Activated T-helper 17 cell treated with anti-CD3 and anti-CD28 coated beads, Interleukin-2, amount 50 U/mL, for 72 hours (primary cell): ENCODE measurements around the gene ST8SIA3. TPM values are rescaled to one million over a fixed set of nuclear protein-coding genes. Genes with fewer than 3 reads are reported as not detected.
"Not testable (repeated sequence)": the region's sequence is repeated elsewhere in the genome, so short reads cannot be mapped to it uniquely, and the experiment has no call there.

Experiments used
- ATAC-seq: fragments of 150-1000 bp; cut with Tn5 transposase; replicated peaks from 2 replicates; pipeline ENCODE4 v1.10.0; 2021; ENCODE audit warnings: mild to moderate bottlenecking, moderate library complexity
- H3K27ac Mint-ChIP-seq: one replicate; pipeline ENCODE4 v1.8.0; 2022; ENCODE audit warnings: mixed read lengths
- H3K27me3 Mint-ChIP-seq: one replicate; pipeline ENCODE4 v1.8.0; 2022; ENCODE audit warnings: mixed read lengths
- H3K36me3 Mint-ChIP-seq: one replicate; pipeline ENCODE4 v1.8.0; 2022; ENCODE audit warnings: low read depth, mild to moderate bottlenecking, mixed read lengths
- H3K4me1 Mint-ChIP-seq: one replicate; pipeline ENCODE4 v1.8.0; 2022; ENCODE audit warnings: mixed read lengths
- H3K4me3 Mint-ChIP-seq: one replicate; pipeline ENCODE4 v1.8.0; 2022; ENCODE audit warnings: mild to moderate bottlenecking, mixed read lengths
- H3K9me3 Mint-ChIP-seq: one replicate; pipeline ENCODE4 v1.8.0; 2022; ENCODE audit warnings: mixed read lengths
- total RNA-seq, 2 donors: library from RNA; stranded (reverse); gene quantifications; one replicate each; pipeline ENCODE4 v1.2.3, GENCODE V29; 2022

The ST8SIA3 gene
- total RNA-seq, 2 donors from 2014 or later: not detected

- H3K4me3 Mint-ChIP-seq: no peak overlapping the region
Measured at GRCh38 chr18:57346876-57347275, 5.5 kb upstream of the ST8SIA3 start.

GRCh38 chr18:57347784-57348183, 4.6 kb upstream of the ST8SIA3 start:
- peaks cover 27% of the 10 kb centered on the region for H3K27me3 Mint-ChIP-seq
- no peaks in the 10 kb centered on the region for H3K4me1 Mint-ChIP-seq
- no peaks in the 10 kb centered on the region for H3K9me3 Mint-ChIP-seq
- H3K27ac Mint-ChIP-seq: no peak overlapping the region
- no peak overlapping the region for H3K4me3 Mint-ChIP-seq
- H3K36me3 Mint-ChIP-seq: no peaks in the 10 kb centered on the region
- ATAC-seq: no peak

More at GRCh38 chr18:57346876-57347275, 5.5 kb upstream of the ST8SIA3 start:
- no peak for ATAC-seq
- H3K27me3 Mint-ChIP-seq: peaks cover 25% of the 10 kb centered on the region
- no peaks in the 10 kb centered on the region for H3K4me1 Mint-ChIP-seq
- no peaks in the 10 kb centered on the region for H3K36me3 Mint-ChIP-seq
- no peak overlapping the region for H3K27ac Mint-ChIP-seq
- H3K9me3 Mint-ChIP-seq: no peaks in the 10 kb centered on the region

GRCh38 chr18:57352761-57353136, 392 bp downstream of the ST8SIA3 start:
- Mint-ChIP-seq H3K36me3 (peaks cover 5% of the 10 kb centered on the region), H3K9me3 (peaks cover 4% of the 10 kb centered on the region), H3K27me3 (peaks cover 47% of the 10 kb centered on the region), H3K27ac (no peak overlapping the region), H3K4me1 (no peaks in the 10 kb centered on the region), H3K4me3 (no peak overlapping the region)
- ATAC-seq: no peak

- H3K27ac Mint-ChIP-seq: no peak overlapping the region
- H3K36me3 Mint-ChIP-seq: peaks cover 5% of the 10 kb centered on the region
- H3K9me3 Mint-ChIP-seq: peaks cover 4% of the 10 kb centered on the region
- H3K4me1 Mint-ChIP-seq: no peaks in the 10 kb centered on the region
- no peak for ATAC-seq
- H3K27me3 Mint-ChIP-seq: peaks cover 49% of the 10 kb centered on the region
- no peak overlapping the region for H3K4me3 Mint-ChIP-seq
Measured at GRCh38 chr18:57353137-57353939, 981 bp downstream of the ST8SIA3 start.

- Mint-ChIP-seq H3K4me1 (no peaks in the 10 kb centered on the region), H3K4me3 (no peak overlapping the region), H3K27ac (no peak overlapping the region), H3K9me3 (peaks cover 4% of the 10 kb centered on the region), H3K36me3 (peaks cover 5% of the 10 kb centered on the region), H3K27me3 (peaks cover 53% of the 10 kb centered on the region)
- ATAC-seq: no peak
Measured at GRCh38 chr18:57353940-57354461, 1.6 kb downstream of the ST8SIA3 start.

GRCh38 chr18:57359433-57359832, 7.1 kb downstream of the ST8SIA3 start:
- no peak for ATAC-seq
- Mint-ChIP-seq H3K36me3 (no peaks in the 10 kb centered on the region), H3K4me3 (no peak overlapping the region), H3K27me3 (peaks cover 34% of the 10 kb centered on the region), H3K27ac (no peak overlapping the region), H3K9me3 (peaks cover 8% of the 10 kb centered on the region), H3K4me1 (no peaks in the 10 kb centered on the region)

- Mint-ChIP-seq H3K27ac (no peak overlapping the region), H3K36me3 (no peaks in the 10 kb centered on the region), H3K27me3 (peaks cover 15% of the 10 kb centered on the region), H3K9me3 (peaks cover 4% of the 10 kb centered on the region), H3K4me1 (no peaks in the 10 kb centered on the region), H3K4me3 (no peak overlapping the region)
- no peak for ATAC-seq
Measured at GRCh38 chr18:57362714-57363113, 10.4 kb downstream of the ST8SIA3 start.

- Mint-ChIP-seq H3K27me3 (peaks cover 13% of the 10 kb centered on the region), H3K4me3 (no peak overlapping the region), H3K4me1 (no peaks in the 10 kb centered on the region), H3K27ac (no peak overlapping the region), H3K36me3 (no peaks in the 10 kb centered on the region), H3K9me3 (peaks cover 4% of the 10 kb centered on the region)
- ATAC-seq: no peak
Measured at GRCh38 chr18:57364460-57364859, 12.1 kb downstream of the ST8SIA3 start.

- Mint-ChIP-seq H3K27me3 (peaks cover 8% of the 10 kb centered on the region), H3K4me3 (no peak overlapping the region), H3K9me3 (no peaks in the 10 kb centered on the region), H3K4me1 (no peaks in the 10 kb centered on the region), H3K27ac (no peak overlapping the region), H3K36me3 (no peaks in the 10 kb centered on the region)
- no peak for ATAC-seq
Measured at GRCh38 chr18:57366528-57367081, 14.2 kb downstream of the ST8SIA3 start.

- Mint-ChIP-seq H3K27ac (no peak overlapping the region), H3K4me1 (no peaks in the 10 kb centered on the region), H3K36me3 (no peaks in the 10 kb centered on the region), H3K27me3 (peaks cover 12% of the 10 kb centered on the region), H3K9me3 (peaks cover 4% of the 10 kb centered on the region), H3K4me3 (no peak overlapping the region)
- no peak for ATAC-seq
Measured at GRCh38 chr18:57372444-57372843, 20.1 kb downstream of the ST8SIA3 start.

- peaks cover 10% of the 10 kb centered on the region for H3K27me3 Mint-ChIP-seq
- ATAC-seq: no peak
- H3K36me3 Mint-ChIP-seq: no peaks in the 10 kb centered on the region
- peaks cover 4% of the 10 kb centered on the region for H3K9me3 Mint-ChIP-seq
- no peaks in the 10 kb centered on the region for H3K4me1 Mint-ChIP-seq
- H3K27ac Mint-ChIP-seq: no peak overlapping the region
- H3K4me3 Mint-ChIP-seq: no peak overlapping the region
Measured at GRCh38 chr18:57373017-57373416, 20.7 kb downstream of the ST8SIA3 start.

- no peak overlapping the region for H3K4me3 Mint-ChIP-seq
- no peak for ATAC-seq
- H3K27ac Mint-ChIP-seq: no peak overlapping the region
- H3K4me1 Mint-ChIP-seq: no peaks in the 10 kb centered on the region
- peaks cover 13% of the 10 kb centered on the region for H3K27me3 Mint-ChIP-seq
- peaks cover 4% of the 10 kb centered on the region for H3K9me3 Mint-ChIP-seq
- no peaks in the 10 kb centered on the region for H3K36me3 Mint-ChIP-seq
Measured at GRCh38 chr18:57376503-57376902, 24.1 kb downstream of the ST8SIA3 start.

GRCh38 chr18:57389271-57389670, 36.9 kb downstream of the ST8SIA3 start:
- Mint-ChIP-seq H3K27ac (no peak overlapping the region), H3K4me1 (no peaks in the 10 kb centered on the region), H3K4me3 (no peak overlapping the region), H3K9me3 (peaks cover 5% of the 10 kb centered on the region), H3K27me3 (peaks cover 15% of the 10 kb centered on the region), H3K36me3 (no peaks in the 10 kb centered on the region)
- no peak for ATAC-seq

- Mint-ChIP-seq H3K9me3 (peaks cover 5% of the 10 kb centered on the region), H3K36me3 (no peaks in the 10 kb centered on the region), H3K27me3 (peaks cover 14% of the 10 kb centered on the region), H3K4me1 (no peaks in the 10 kb centered on the region), H3K4me3 (no peak overlapping the region), H3K27ac (no peak overlapping the region)
- no peak for ATAC-seq
Measured at GRCh38 chr18:57390044-57390443, 37.7 kb downstream of the ST8SIA3 start.

GRCh38 chr18:57394749-57395148, 42.4 kb downstream of the ST8SIA3 start:
- H3K4me3 Mint-ChIP-seq, H3K27ac Mint-ChIP-seq, H3K36me3 Mint-ChIP-seq, H3K27me3 Mint-ChIP-seq, H3K4me1 Mint-ChIP-seq, ATAC-seq: not testable (repeated sequence)
- H3K9me3 Mint-ChIP-seq: peaks cover 15% of the 10 kb centered on the region
